ENCODE data around the gene MACROD2.

DNA sequence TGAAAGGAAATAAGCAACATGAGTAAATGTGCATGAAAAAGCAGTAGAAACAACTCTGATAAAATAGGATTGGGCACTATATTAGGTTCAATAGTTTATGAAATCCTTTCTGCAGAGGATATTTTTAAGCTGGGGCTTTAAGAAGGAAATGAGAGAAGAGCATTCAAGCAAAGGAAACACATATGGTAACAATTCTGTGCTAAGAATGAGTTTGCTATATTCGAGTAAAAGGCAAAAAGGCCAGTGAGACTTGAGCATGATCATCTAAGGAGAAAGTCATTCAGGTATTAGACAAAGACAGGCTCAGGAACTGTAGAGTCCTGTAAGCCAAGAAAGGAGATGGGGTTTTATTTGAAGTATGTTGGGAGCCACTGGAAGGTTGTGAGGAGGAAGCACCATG, 729.2 kb downstream of the MACROD2 start:
- TF ChIP-seq, protein P1, sequence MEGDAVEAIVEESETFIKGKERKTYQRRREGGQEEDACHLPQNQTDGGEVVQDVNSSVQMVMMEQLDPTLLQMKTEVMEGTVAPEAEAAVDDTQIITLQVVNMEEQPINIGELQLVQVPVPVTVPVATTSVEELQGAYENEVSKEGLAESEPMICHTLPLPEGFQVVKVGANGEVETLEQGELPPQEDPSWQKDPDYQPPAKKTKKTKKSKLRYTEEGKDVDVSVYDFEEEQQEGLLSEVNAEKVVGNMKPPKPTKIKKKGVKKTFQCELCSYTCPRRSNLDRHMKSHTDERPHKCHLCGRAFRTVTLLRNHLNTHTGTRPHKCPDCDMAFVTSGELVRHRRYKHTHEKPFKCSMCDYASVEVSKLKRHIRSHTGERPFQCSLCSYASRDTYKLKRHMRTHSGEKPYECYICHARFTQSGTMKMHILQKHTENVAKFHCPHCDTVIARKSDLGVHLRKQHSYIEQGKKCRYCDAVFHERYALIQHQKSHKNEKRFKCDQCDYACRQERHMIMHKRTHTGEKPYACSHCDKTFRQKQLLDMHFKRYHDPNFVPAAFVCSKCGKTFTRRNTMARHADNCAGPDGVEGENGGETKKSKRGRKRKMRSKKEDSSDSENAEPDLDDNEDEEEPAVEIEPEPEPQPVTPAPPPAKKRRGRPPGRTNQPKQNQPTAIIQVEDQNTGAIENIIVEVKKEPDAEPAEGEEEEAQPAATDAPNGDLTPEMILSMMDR (IDR thresholded peaks at IDR 0.05) = no peak
- TF ChIP-seq POLR2A (IDR thresholded peaks at IDR 0.05) (no peak), POLR2AphosphoS5 (IDR thresholded peaks at IDR 0.05) (no peak)
